ENCODE data around the gene MAN2A2. TPM values are rescaled to one million over a fixed set of nuclear protein-coding genes. Genes with fewer than 3 reads are reported as not detected.

Gene MAN2A2
- total and polyA plus RNA-seq, 3 experiments from 2014 or later, result 10.8 to 92.7 (median 90.7) TPM

DNA sequence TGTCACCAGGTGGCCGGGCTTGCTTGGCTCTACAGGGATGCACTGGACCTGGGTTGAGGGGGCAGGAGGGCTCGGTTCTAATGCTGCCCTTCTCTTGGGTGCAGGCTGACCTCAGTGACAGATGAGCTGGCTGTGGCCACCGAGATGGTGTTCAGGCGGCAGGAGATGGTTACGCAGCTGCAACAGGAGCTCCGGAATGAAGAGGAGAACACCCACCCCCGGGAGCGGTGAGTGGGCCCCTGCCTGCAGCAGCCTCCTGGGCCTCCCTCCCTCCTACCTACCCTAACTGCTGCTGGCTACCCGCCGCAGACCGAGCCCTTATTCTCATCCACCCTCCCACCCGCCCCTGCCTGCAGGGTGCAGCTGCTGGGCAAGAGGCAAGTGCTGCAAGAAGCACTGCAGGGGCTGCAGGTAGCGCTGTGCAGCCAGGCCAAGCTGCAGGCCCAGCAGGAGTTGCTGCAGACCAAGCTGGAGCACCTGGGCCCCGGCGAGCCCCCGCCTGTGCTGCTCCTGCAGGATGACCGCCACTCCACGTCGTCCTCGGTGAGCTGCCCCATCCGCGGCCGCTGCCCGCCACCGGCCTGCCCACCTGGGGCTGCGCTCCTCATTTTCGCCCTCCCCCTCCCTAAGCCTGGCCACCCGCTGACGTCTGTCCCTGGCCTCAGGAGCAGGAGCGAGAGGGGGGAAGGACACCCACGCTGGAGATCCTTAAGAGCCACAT lies 13.2 kb upstream of the MAN2A2 start:
- H3K27me3 Mint-ChIP-seq, result peaks cover 18 to 21% of the 10 kb centered on the region in 2 donors
- H3K27ac Mint-ChIP-seq, result no peak overlapping the region
- H3K4me3 ChIP-seq (ENCODE audit: low read length), result no peak overlapping the region
- peaks cover 9% of the 10 kb centered on the region for H3K4me1 ChIP-seq (ENCODE audit: insufficient read depth, low read length)
- no peaks in the 10 kb centered on the region for H3K27me3 ChIP-seq (ENCODE audit: insufficient read depth, low read length, poor library complexity, severe bottlenecking)
- H3K4me3 Mint-ChIP-seq, result peak overlapping the region in 4 of 7 donors; percentile 23 to 87 (median 50)
- ChIA-PET POLR2A (interaction anchor here (1.5 to 1.6 kb wide), 2 partner anchors 12 to 42 kb away, joined by 4 to 5 read pairs; no protein-coding TSS in a partner anchor), CTCF (interaction anchor here (0.7 to 2.4 kb wide), 6 partner anchors 12 to 242 kb away, joined by 3 to 29 read pairs (median 6); partner anchors contain the start of genes BLM, HDDC3, MAN2A2 and UNC45A)
- H3K36me3 ChIP-seq (ENCODE audit: insufficient read depth, low read length), result no peaks in the 10 kb centered on the region
- no peaks in the 10 kb centered on the region for H3K9me3 Mint-ChIP-seq
- H3K27ac ChIP-seq (ENCODE audit: low read depth, low read length), result no peak overlapping the region
- no peaks in the 10 kb centered on the region for H3K9me3 ChIP-seq (ENCODE audit: low read length)
- H3K4me1 Mint-ChIP-seq, result peaks cover 10 to 24% (median 10%) of the 10 kb centered on the region in 3 donors
- DNase-seq, result no peak
- H3K36me3 Mint-ChIP-seq, result no peaks in the 10 kb centered on the region

DNA sequence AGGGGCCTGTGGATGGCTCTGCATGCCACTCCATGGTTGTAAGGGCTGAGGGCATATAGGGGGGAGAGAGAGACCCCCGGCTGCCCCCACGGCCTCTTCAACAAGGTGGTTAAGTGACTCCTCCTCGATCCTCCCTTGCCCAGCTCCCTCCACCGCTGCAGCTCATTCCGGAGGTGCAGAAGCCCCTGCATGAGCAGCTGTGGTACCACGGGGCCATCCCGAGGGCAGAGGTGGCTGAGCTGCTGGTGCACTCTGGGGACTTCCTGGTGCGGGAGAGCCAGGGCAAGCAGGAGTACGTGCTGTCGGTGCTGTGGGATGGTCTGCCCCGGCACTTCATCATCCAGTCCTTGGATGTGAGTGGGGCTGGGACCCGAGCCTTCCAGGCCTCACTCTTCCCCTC lies 12.3 kb upstream of the MAN2A2 start:
- H3K9me3 ChIP-seq (ENCODE audit: low read length), result no peaks in the 10 kb centered on the region
- H3K4me1 ChIP-seq (ENCODE audit: insufficient read depth, low read length), result peaks cover 6% of the 10 kb centered on the region
- Mint-ChIP-seq H3K9me3 (no peaks in the 10 kb centered on the region), H3K27me3 (peaks cover 15 to 16% of the 10 kb centered on the region in 2 donors), H3K4me1 (peaks cover 8 to 19% (median 10%) of the 10 kb centered on the region in 3 donors), H3K27ac (no peak overlapping the region), H3K36me3 (no peaks in the 10 kb centered on the region), H3K4me3 (no peak overlapping the region)
- ChIA-PET POLR2A (no interaction called here), CTCF (interaction anchor here (0.8 to 2.4 kb wide), 3 partner anchors 42 to 243 kb away, joined by 3 to 29 read pairs (median 9); partner anchors contain the start of genes HDDC3 and UNC45A)
- H3K27me3 ChIP-seq (ENCODE audit: insufficient read depth, low read length, poor library complexity, severe bottlenecking), result no peaks in the 10 kb centered on the region
- H3K36me3 ChIP-seq (ENCODE audit: insufficient read depth, low read length), result no peaks in the 10 kb centered on the region
- H3K27ac ChIP-seq (ENCODE audit: low read depth, low read length), result no peak overlapping the region
- H3K4me3 ChIP-seq (ENCODE audit: low read length), result no peak overlapping the region
- DNase-seq, result no peak

DNA sequence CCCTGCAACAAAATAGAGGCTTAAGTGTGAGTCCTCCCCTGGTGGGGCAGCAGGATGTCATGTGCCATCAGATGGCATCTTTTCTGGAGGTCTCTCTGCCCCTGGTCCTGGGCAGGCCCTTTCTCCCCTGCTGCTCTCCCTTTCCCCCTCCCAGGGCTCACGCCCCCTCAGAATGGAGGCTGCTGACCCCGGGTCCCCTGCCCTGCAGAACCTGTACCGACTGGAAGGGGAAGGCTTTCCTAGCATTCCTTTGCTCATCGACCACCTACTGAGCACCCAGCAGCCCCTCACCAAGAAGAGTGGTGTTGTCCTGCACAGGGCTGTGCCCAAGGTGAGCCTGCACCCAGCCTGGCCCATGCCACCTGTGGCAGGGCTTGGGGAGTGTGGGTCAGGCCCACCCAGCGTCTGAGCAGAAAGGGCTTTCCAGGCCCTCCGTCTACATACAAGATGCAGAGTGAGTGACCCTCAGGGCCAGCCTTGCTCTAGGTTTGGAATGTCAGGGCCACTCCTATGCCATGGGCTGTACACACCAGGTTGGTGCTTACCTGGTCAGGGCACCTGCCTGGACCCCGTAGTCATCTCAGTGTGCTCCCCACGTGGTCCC lies 11.7 kb upstream of the MAN2A2 start:
- Histone ChIP-seq H3K4me3 (ENCODE audit: low read length) (no peak overlapping the region), H3K36me3 (ENCODE audit: insufficient read depth, low read length) (no peaks in the 10 kb centered on the region), H3K27me3 (ENCODE audit: insufficient read depth, low read length, poor library complexity, severe bottlenecking) (no peaks in the 10 kb centered on the region), H3K4me1 (ENCODE audit: insufficient read depth, low read length) (peaks cover 5% of the 10 kb centered on the region), H3K9me3 (ENCODE audit: low read length) (no peaks in the 10 kb centered on the region), H3K27ac (ENCODE audit: low read depth, low read length) (no peak overlapping the region)
- no peaks in the 10 kb centered on the region for H3K9me3 Mint-ChIP-seq
- DNase-seq, result no peak
- POLR2A ChIA-PET, result no interaction called here
- H3K36me3 Mint-ChIP-seq, result no peaks in the 10 kb centered on the region
- H3K4me1 Mint-ChIP-seq, result peaks cover 6 to 15% (median 6%) of the 10 kb centered on the region in 3 donors
- H3K27me3 Mint-ChIP-seq, result peaks cover 9 to 12% of the 10 kb centered on the region in 2 donors
- CTCF ChIA-PET, result interaction anchor here (0.8 to 2.4 kb wide), 2 partner anchors 42 to 86 kb away, joined by 3 to 29 read pairs; partner anchors contain the start of genes HDDC3 and UNC45A
- H3K27ac Mint-ChIP-seq, result no peak overlapping the region
- no peak overlapping the region for H3K4me3 Mint-ChIP-seq

- H3K36me3 ChIP-seq (ENCODE audit: insufficient read depth, low read length), result no peaks in the 10 kb centered on the region
- ChIA-PET POLR2A (no interaction called here), CTCF (interaction anchor here (1.7 kb wide), 1 partner anchor 11 kb away, joined by 4 read pairs; the partner anchor contains the start of gene MAN2A2)
- no peak for DNase-seq
- H3K4me3 Mint-ChIP-seq, result no peak overlapping the region
- peaks cover 5 to 15% (median 6%) of the 10 kb centered on the region in 3 donors for H3K4me1 Mint-ChIP-seq
- H3K27ac Mint-ChIP-seq, result no peak overlapping the region
- H3K4me3 ChIP-seq (ENCODE audit: low read length), result no peak overlapping the region
- no peaks in the 10 kb centered on the region for H3K36me3 Mint-ChIP-seq
- no peaks in the 10 kb centered on the region for H3K9me3 ChIP-seq (ENCODE audit: low read length)
- peaks cover 9 to 12% of the 10 kb centered on the region in 2 donors for H3K27me3 Mint-ChIP-seq
- H3K4me1 ChIP-seq (ENCODE audit: insufficient read depth, low read length), result peaks cover 5% of the 10 kb centered on the region
- H3K27ac ChIP-seq (ENCODE audit: low read depth, low read length), result no peak overlapping the region
- H3K9me3 Mint-ChIP-seq, result no peaks in the 10 kb centered on the region
- H3K27me3 ChIP-seq (ENCODE audit: insufficient read depth, low read length, poor library complexity, severe bottlenecking), result no peaks in the 10 kb centered on the region
These were observed 11.1 kb upstream of the MAN2A2 start for GRCh38 chr15:90892023-90892422.

- ChIA-PET CTCF (interaction anchor here (0.9 to 1.7 kb wide), 2 partner anchors 10 to 40 kb away, joined by 3 to 4 read pairs; partner anchors contain the start of genes HDDC3 and MAN2A2), POLR2A (no interaction called here)
- Histone ChIP-seq H3K4me1 (ENCODE audit: insufficient read depth, low read length) (peaks cover 5% of the 10 kb centered on the region), H3K27me3 (ENCODE audit: insufficient read depth, low read length, poor library complexity, severe bottlenecking) (no peaks in the 10 kb centered on the region), H3K27ac (ENCODE audit: low read depth, low read length) (no peak overlapping the region), H3K9me3 (ENCODE audit: low read length) (no peaks in the 10 kb centered on the region), H3K36me3 (ENCODE audit: insufficient read depth, low read length) (no peaks in the 10 kb centered on the region), H3K4me3 (ENCODE audit: low read length) (no peak overlapping the region)
- Mint-ChIP-seq H3K4me1 (peaks cover 5 to 15% (median 6%) of the 10 kb centered on the region in 3 donors), H3K36me3 (no peaks in the 10 kb centered on the region), H3K27ac (no peak overlapping the region), H3K27me3 (peaks cover 6 to 12% of the 10 kb centered on the region in 2 donors), H3K4me3 (no peak overlapping the region), H3K9me3 (no peaks in the 10 kb centered on the region)
- no peak for DNase-seq
These were observed 10.5 kb upstream of the MAN2A2 start for GRCh38 chr15:90892498-90893174.

DNA sequence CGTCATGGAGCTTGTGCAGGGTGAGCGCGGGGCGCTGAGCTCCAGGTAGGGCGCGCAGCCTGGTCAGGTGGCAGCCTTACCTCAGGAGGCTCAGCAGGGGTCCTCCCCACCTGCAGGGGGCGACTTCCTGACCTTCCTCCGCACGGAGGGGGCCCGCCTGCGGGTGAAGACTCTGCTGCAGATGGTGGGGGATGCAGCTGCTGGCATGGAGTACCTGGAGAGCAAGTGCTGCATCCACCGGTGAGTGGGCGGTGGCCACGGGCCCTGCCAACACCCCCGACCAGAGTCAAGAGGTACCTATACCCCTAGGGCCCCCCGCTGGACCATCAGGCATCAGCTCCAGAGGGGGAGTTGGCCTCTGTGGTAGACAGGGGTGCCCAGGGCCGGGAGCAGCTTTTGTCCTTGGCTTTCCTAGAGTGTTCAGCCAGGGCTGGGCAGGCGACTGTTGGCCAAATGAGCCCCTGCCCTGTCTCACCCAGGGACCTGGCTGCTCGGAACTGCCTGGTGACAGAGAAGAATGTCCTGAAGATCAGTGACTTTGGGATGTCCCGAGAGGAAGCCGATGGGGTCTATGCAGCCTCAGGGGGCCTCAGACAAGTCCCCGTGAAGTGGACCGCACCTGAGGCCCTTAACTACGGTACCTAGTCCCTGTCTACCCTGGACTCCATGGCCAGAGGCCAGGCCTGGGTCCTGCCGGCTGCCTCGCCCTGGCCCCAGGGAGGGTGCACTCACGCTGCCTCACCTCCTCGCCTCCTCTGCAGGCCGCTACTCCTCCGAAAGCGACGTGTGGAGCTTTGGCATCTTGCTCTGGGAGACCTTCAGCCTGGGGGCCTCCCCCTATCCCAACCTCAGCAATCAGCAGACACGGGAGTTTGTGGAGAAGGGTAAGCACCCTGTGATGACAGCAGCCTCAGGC lies 9.7 kb upstream of the MAN2A2 start:
- ChIA-PET POLR2A (no interaction called here), CTCF (interaction anchor here (0.9 to 2.5 kb wide), 3 partner anchors 8 to 39 kb away, joined by 3 to 9 read pairs (median 4); partner anchors contain the start of genes HDDC3 and MAN2A2)
- Mint-ChIP-seq H3K9me3 (no peaks in the 10 kb centered on the region), H3K27me3 (peaks cover 1 to 10% of the 10 kb centered on the region in 2 donors), H3K4me1 (peaks cover 5 to 13% (median 6%) of the 10 kb centered on the region in 3 donors), H3K27ac (no peak overlapping the region), H3K4me3 (no peak overlapping the region), H3K36me3 (no peaks in the 10 kb centered on the region)
- DNase-seq, result no peak
- H3K4me1 ChIP-seq (ENCODE audit: insufficient read depth, low read length), result peaks cover 5% of the 10 kb centered on the region
- H3K27me3 ChIP-seq (ENCODE audit: insufficient read depth, low read length, poor library complexity, severe bottlenecking), result no peaks in the 10 kb centered on the region
- no peaks in the 10 kb centered on the region for H3K36me3 ChIP-seq (ENCODE audit: insufficient read depth, low read length)
- no peak overlapping the region for H3K27ac ChIP-seq (ENCODE audit: low read depth, low read length)
- H3K4me3 ChIP-seq (ENCODE audit: low read length), result no peak overlapping the region
- H3K9me3 ChIP-seq (ENCODE audit: low read length), result no peaks in the 10 kb centered on the region

GRCh38 chr15:90895571-90896117 lies 7.5 kb upstream of the MAN2A2 start:
- no peak for DNase-seq
- CTCF ChIA-PET, result interaction anchor here (0.9 to 2.5 kb wide), 4 partner anchors 10 to 154 kb away, joined by 3 to 9 read pairs (median 6); no protein-coding TSS in a partner anchor
- H3K4me1 ChIP-seq (ENCODE audit: insufficient read depth, low read length), result no peaks in the 10 kb centered on the region
- POLR2A ChIA-PET, result no interaction called here
- Mint-ChIP-seq H3K36me3 (no peaks in the 10 kb centered on the region), H3K27me3 (peaks cover 0 to 2% of the 10 kb centered on the region in 2 donors), H3K4me3 (no peak overlapping the region), H3K4me1 (no peaks in the 10 kb centered on the region), H3K27ac (peak overlapping the region in 1 of 8 donors; percentile 46), H3K9me3 (no peaks in the 10 kb centered on the region)
- no peak overlapping the region for H3K4me3 ChIP-seq (ENCODE audit: low read length)
- no peak overlapping the region for H3K27ac ChIP-seq (ENCODE audit: low read depth, low read length)
- no peaks in the 10 kb centered on the region for H3K27me3 ChIP-seq (ENCODE audit: insufficient read depth, low read length, poor library complexity, severe bottlenecking)
- no peaks in the 10 kb centered on the region for H3K9me3 ChIP-seq (ENCODE audit: low read length)
- no peaks in the 10 kb centered on the region for H3K36me3 ChIP-seq (ENCODE audit: insufficient read depth, low read length)
